A549 (cell line): Measurements from ENCODE around the gene PPARA. TPM values are rescaled to one million over a fixed set of nuclear protein-coding genes. Genes with fewer than 3 reads are reported as not detected.

Experiments used
- ATAC-seq, 2 experiments: fragments of 200-7000 bp in 1 of 2; fragments of >200 bp in 1 of 2; cut with Nextera tagmentation in 1 of 2; cut with Tn5 transposase in 1 of 2; 3 replicates each; pipeline versions ENCODE4 v1.8.0 to v1.9.1; 2018 to 2020; ENCODE audit warnings: mild to moderate bottlenecking in 1 of 2, moderate library complexity in 1 of 2
- CTCF ChIA-PET: fragments of 300-600 bp; sonication (Branson Sonifier 250); formaldehyde crosslinking; extraction: SDS; loops from one replicate; lab custom pipeline; 2021; ENCODE audit warnings: antibody characterized with exemption, inconsistent platforms; lab: Yijun Ruan, JAX
- POLR2A ChIA-PET: fragments of 350-600 bp; formaldehyde crosslinking; extraction: SDS; loops from one replicate; lab custom pipeline; 2021; ENCODE audit warnings: antibody characterized with exemption, inconsistent platforms; lab: Yijun Ruan, JAX
- DNase-seq, 2 experiments: peaks; one replicate each; pipeline versions ENCODE4 v3.0.0 to v3.0.0-alpha.2; 2011 to 2016; ENCODE audit warnings: low read depth in 1 of 2, low spot score in 1 of 2
- FAIRE-seq: peaks from 2 replicates; lab custom pipeline; 2011; peaks lifted over from hg19 to GRCh38; lab: Jason Lieb, UNC
- H3K27ac ChIP-seq, 2 experiments: fragments of >200 bp; sonication (Bioruptor Twin); formaldehyde crosslinking; 3 replicates each; pipeline ENCODE4 v1.5.1; 2016 to 2017
- H3K4me1 ChIP-seq: fragments of >200 bp; sonication (Bioruptor Twin); formaldehyde crosslinking; 3 replicates; pipeline ENCODE4 v1.6.1; 2016
- H3K4me2 ChIP-seq: fragments of >200 bp; sonication (Bioruptor Twin); formaldehyde crosslinking; 3 replicates; pipeline ENCODE4 v1.6.1; 2016
- H3K4me3 ChIP-seq: fragments of >200 bp; sonication (Bioruptor Twin); formaldehyde crosslinking; 3 replicates; pipeline ENCODE4 v1.5.1; 2016
- H3K9me3 ChIP-seq: fragments of >200 bp; sonication (Bioruptor Twin); formaldehyde crosslinking; 3 replicates; pipeline ENCODE4 v1.6.1; 2016
- ATOH8 ChIP-seq: fragments of 250-450 bp; sonication (Bioruptor Pico); IDR thresholded peaks from 2 replicates; pipeline ENCODE4 v1.5.0; 2020; ENCODE audit warnings: low read depth, mild to moderate bottlenecking, moderate library complexity
- BHLHE40 ChIP-seq: IDR thresholded peaks from 2 replicates; pipeline ENCODE4 v1.6.1; 2012; ENCODE audit warnings: low read depth, low read length, inconsistent platforms
- CBX2 ChIP-seq: fragments of 200-600 bp; sonication (generic); IDR thresholded peaks from 2 replicates; pipeline ENCODE4 v1.6.1; 2016; ENCODE audit warnings: low read depth, mild to moderate bottlenecking, borderline replicate concordance
- CBX8 ChIP-seq: fragments of 200-600 bp; sonication (generic); IDR thresholded peaks from 2 replicates; pipeline ENCODE4 v1.6.1; 2016
- CEBPB ChIP-seq, 2 experiments: fragments of >200 bp in 1 of 2; sonication (Bioruptor Twin) in 1 of 2; formaldehyde crosslinking in 1 of 2; IDR thresholded peaks; 2 replicates each; pipeline ENCODE4 v1.6.1; 2012 to 2016
- CHD4 ChIP-seq: fragments of 200-600 bp; sonication (generic); IDR thresholded peaks from 2 replicates; pipeline ENCODE4 v1.6.1; 2016; ENCODE audit warnings: antibody characterized with exemption, mild to moderate bottlenecking, borderline replicate concordance
- E2F6 ChIP-seq: IDR thresholded peaks from 2 replicates; pipeline ENCODE4 v1.6.1; 2012; ENCODE audit warnings: low read depth, borderline replicate concordance
- EHF ChIP-seq: fragments of 250-450 bp; sonication (Bioruptor Pico); IDR thresholded peaks from 2 replicates; pipeline ENCODE4 v1.5.0; 2020; ENCODE audit warnings: mild to moderate bottlenecking
- EHMT2 ChIP-seq: fragments of 200-600 bp; sonication (generic); IDR thresholded peaks from 2 replicates; pipeline ENCODE4 v1.6.1; 2016; ENCODE audit warnings: antibody characterized with exemption, low read depth, mild to moderate bottlenecking, moderate library complexity
- ELK1 ChIP-seq: fragments of 150-350 bp; IDR thresholded peaks from 2 replicates; pipeline ENCODE4 v1.6.1; 2014; ENCODE audit warnings: low read depth, mild to moderate bottlenecking, low read length
- EP300 ChIP-seq, 2 experiments: fragments of >200 bp; sonication (Bioruptor Twin); formaldehyde crosslinking; IDR thresholded peaks; 2 replicates in 1 of 2; 3 replicates in 1 of 2; pipeline ENCODE4 v1.6.1; 2016 to 2017
- FOXS1 ChIP-seq: fragments of 250-450 bp; sonication (Bioruptor Pico); IDR thresholded peaks from 2 replicates; pipeline ENCODE4 v1.5.0; 2020; ENCODE audit warnings: mild to moderate bottlenecking, moderate library complexity
- GATA3 ChIP-seq: IDR thresholded peaks from 2 replicates; pipeline ENCODE4 v1.6.1; 2012; ENCODE audit warnings: borderline replicate concordance
- HEYL ChIP-seq: fragments of 250-450 bp; sonication (Bioruptor Pico); IDR thresholded peaks from 2 replicates; pipeline ENCODE4 v1.8.0; 2021; ENCODE audit warnings: mild to moderate bottlenecking, moderate library complexity
- HOXA7 ChIP-seq: fragments of 250-450 bp; sonication (Bioruptor Pico); IDR thresholded peaks from 2 replicates; pipeline ENCODE4 v1.5.0; 2020; ENCODE audit warnings: mild to moderate bottlenecking, moderate library complexity
- JUN ChIP-seq, 2 experiments: fragments of >200 bp; sonication (Bioruptor Twin); formaldehyde crosslinking; IDR thresholded peaks; 2 replicates in 1 of 2; 3 replicates in 1 of 2; pipeline ENCODE4 v1.6.1; 2016 to 2017
- KDM5A ChIP-seq: fragments of 200-600 bp; sonication (generic); IDR thresholded peaks from 2 replicates; pipeline ENCODE4 v1.6.1; 2016; ENCODE audit warnings: antibody characterized with exemption, mild to moderate bottlenecking
- MYC ChIP-seq: IDR thresholded peaks from 2 replicates; pipeline ENCODE4 v1.6.1; 2012; ENCODE audit warnings: mild to moderate bottlenecking, inconsistent platforms, low read length, improper control_type of control experiment, borderline replicate concordance
- PBX3 ChIP-seq: IDR thresholded peaks from 2 replicates; pipeline ENCODE4 v1.6.1; 2012
- POLR2AphosphoS2 ChIP-seq: conservative IDR thresholded peaks from 2 replicates; pipeline ENCODE4 v1.6.1; 2012; ENCODE audit warnings: low read length, improper control_type of control experiment, inconsistent platforms
- RAD21 ChIP-seq, 2 experiments: fragments of >200 bp in 1 of 2; sonication (Bioruptor Twin) in 1 of 2; formaldehyde crosslinking in 1 of 2; IDR thresholded peaks in 1 of 2; conservative IDR thresholded peaks in 1 of 2; 2 replicates in 1 of 2; 3 replicates in 1 of 2; pipeline ENCODE4 v1.6.1; 2012 to 2018; ENCODE audit warnings: inconsistent platforms in 1 of 2
- RCOR1 ChIP-seq: fragments of 150-350 bp; IDR thresholded peaks from 2 replicates; pipeline ENCODE4 v1.6.1; 2014; ENCODE audit warnings: antibody characterized with exemption, low read length, low read depth
- SREBF2 ChIP-seq: fragments of 450-650 bp; IDR thresholded peaks from 2 replicates; pipeline ENCODE4 v1.6.1; 2014; ENCODE audit warnings: mild to moderate bottlenecking, moderate library complexity
- TFCP2L1 ChIP-seq: fragments of 250-450 bp; sonication (Bioruptor Pico); IDR thresholded peaks from 2 replicates; pipeline ENCODE4 v1.5.0; 2021; ENCODE audit warnings: mild to moderate bottlenecking
- TP53 ChIP-seq: fragments of 250-450 bp; sonication (Bioruptor Pico); IDR thresholded peaks from 2 replicates; pipeline ENCODE4 v1.5.0; 2021; ENCODE audit warnings: mild to moderate bottlenecking, moderate library complexity
- USF2 ChIP-seq: fragments of 450-650 bp; IDR thresholded peaks from 2 replicates; pipeline ENCODE4 v1.6.1; 2014; ENCODE audit warnings: antibody characterized with exemption
- ZNF302 ChIP-seq: fragments of 250-450 bp; sonication (Bioruptor Pico); IDR thresholded peaks from 2 replicates; pipeline ENCODE4 v1.9.0; 2021; ENCODE audit warnings: inconsistent platforms, mild to moderate bottlenecking, moderate library complexity
- ZSCAN20 ChIP-seq: fragments of 250-450 bp; sonication (Bioruptor Pico); IDR thresholded peaks from 2 replicates; pipeline ENCODE4 v1.8.0; 2022; ENCODE audit warnings: mild to moderate bottlenecking, moderate library complexity
- WGBS: methylation state at CpG from one replicate; pipeline ENCODE4 v1.1.6; 2017; ENCODE audit errors: missing lambda C conversion rate; 5-methylcytosine and 5-hydroxymethylcytosine counted together
- polyA plus RNA-seq, 4 experiments: library from polyadenylated mRNA; depleted of rRNA in 3 of 4; stranded (reverse); fragments of >200 nt; fragmentation: RNase III in 1 of 4; extraction: RNeasy Plus Mini Kit Qiagen cat#74134 plus additional on column Dnase treatment in 1 of 4; gene quantifications; 2 replicates in 3 of 4; 3 replicates in 1 of 4; pipeline ENCODE4 v1.2.3, GENCODE V29; 2011 to 2017

Gene PPARA
- polyA plus RNA-seq, 2 of the 4 experiments (the other 2 are of a cell fraction), result 2.6 to 2.8 TPM

- POLR2A ChIA-PET, result no interaction called here
- H3K4me2 ChIP-seq, result no peak overlapping the region
Measured at GRCh38 chr22:46240907-46241306, 90.6 kb downstream of the PPARA start.

GRCh38 chr22:46241396-46242007 lies 91.2 kb downstream of the PPARA start:
- CTCF ChIA-PET, result interaction anchor here (1.0 kb wide), 1 partner anchor 14 kb away, joined by 3 read pairs; no protein-coding TSS in a partner anchor
- no peak for TF ChIP-seq USF2
- TF ChIP-seq FOXS1 (CRISPR knock-in tag), result no peak
- no peak for TF ChIP-seq HEYL (CRISPR knock-in tag)
- TF ChIP-seq MYC, result no peak
- no peak for TF ChIP-seq EHMT2
- TF ChIP-seq CEBPB (IDR thresholded peaks at IDR 0.05), result no peak
- no peak for TF ChIP-seq BHLHE40
- no peak for TF ChIP-seq ZNF302
- no peak for TF ChIP-seq RAD21 (conservative IDR thresholded peaks at IDR 0.05 in 1 of 2, IDR thresholded peaks at IDR 0.05 in 1 of 2)
- TF ChIP-seq EHF (CRISPR knock-in tag), result no peak
- no peak for TF ChIP-seq TP53 (CRISPR knock-in tag)
- TF ChIP-seq JUN (IDR thresholded peaks at IDR 0.05), result no peak
- TF ChIP-seq ELK1, result no peak
- TF ChIP-seq KDM5A, result no peak
- no peak for TF ChIP-seq SREBF2
- TF ChIP-seq ATOH8, result no peak
- no peak for TF ChIP-seq CBX2
- TF ChIP-seq, all 56 proteins: peak for 0
- Histone ChIP-seq H3K9me3 (no peaks in the 10 kb centered on the region), H3K27ac (no peak overlapping the region), H3K4me2 (no peak overlapping the region), H3K4me3 (no peak overlapping the region), H3K4me1 (no peaks in the 10 kb centered on the region)
- ATAC-seq (no peak), DNase-seq (no peak), FAIRE-seq (no peak)
- POLR2A ChIA-PET, result no interaction called here
- 86% methylated on average over 5 of the region's 5 CpGs for WGBS

More at GRCh38 chr22:46240907-46241306, 90.6 kb downstream of the PPARA start:
- Histone ChIP-seq H3K27ac (no peak overlapping the region), H3K9me3 (no peaks in the 10 kb centered on the region), H3K4me1 (no peaks in the 10 kb centered on the region), H3K4me3 (no peak overlapping the region)
- 96% methylated on average over 7 of the region's 7 CpGs for WGBS
- FAIRE-seq (no peak), DNase-seq (no peak), ATAC-seq (no peak)
- TF ChIP-seq CBX2 (no peak), CHD4 (no peak), TFCP2L1 (no peak), RAD21 (conservative IDR thresholded peaks at IDR 0.05 in 1 of 2, IDR thresholded peaks at IDR 0.05 in 1 of 2) (no peak), GATA3 (no peak), JUN (IDR thresholded peaks at IDR 0.05) (no peak), FOXS1 (CRISPR knock-in tag) (no peak), RCOR1 (no peak)
- CTCF ChIA-PET, result interaction anchor here (1.0 to 1.3 kb wide), 2 partner anchors 10 to 14 kb away, joined by 3 read pairs; no protein-coding TSS in a partner anchor

- H3K4me1 ChIP-seq, result no peaks in the 10 kb centered on the region
- 93% methylated on average over 10 of the region's 10 CpGs for WGBS
- CTCF ChIA-PET, result interaction anchor here (1.0 kb wide), 1 partner anchor 15 kb away, joined by 3 read pairs; no protein-coding TSS in a partner anchor
- TF ChIP-seq HOXA7 (CRISPR knock-in tag), result no peak
- no peak for TF ChIP-seq ZSCAN20 (CRISPR knock-in tag)
- TF ChIP-seq POLR2AphosphoS2, result no peak
- no peak for TF ChIP-seq ATOH8
- TF ChIP-seq EP300 (IDR thresholded peaks at IDR 0.05), result no peak
- TF ChIP-seq PBX3, result no peak
- no peak for TF ChIP-seq E2F6
- no peak for TF ChIP-seq CBX8
Measured at GRCh38 chr22:46242076-46242475, 91.8 kb downstream of the PPARA start.

More at GRCh38 chr22:46242076-46242475, 91.8 kb downstream of the PPARA start:
- POLR2A ChIA-PET, result no interaction called here
- no peak for DNase-seq
- no peak overlapping the region for H3K27ac ChIP-seq
- no peak for FAIRE-seq
- H3K4me3 ChIP-seq, result no peak overlapping the region
- no peak for ATAC-seq
- H3K9me3 ChIP-seq, result no peaks in the 10 kb centered on the region
- H3K4me2 ChIP-seq, result no peak overlapping the region
